Choroid plexus epithelial cell (primary cell): ENCODE data around the gene DLEC1.

ENCODE experiments used
- DNase-seq: peaks from one replicate; pipeline ENCODE4 v3.0.0-alpha.2; 2010; ENCODE audit warnings: low read depth
- H3K4me3 ChIP-seq: 2 replicates; pipeline ENCODE4 v1.5.1; 2011; ENCODE audit warnings: low read depth, mild to moderate bottlenecking, control low read depth, low read length, moderate library complexity
- CTCF ChIP-seq: conservative IDR thresholded peaks from 2 replicates; pipeline ENCODE4 v1.5.1; 2011; ENCODE audit warnings: low read depth, mild to moderate bottlenecking, control low read depth, inconsistent platforms, low read length, moderate library complexity

DLEC1 gene

GRCh38 chr3:38126121-38126892, 87.3 kb downstream of the DLEC1 start:
- H3K4me3 ChIP-seq = no peak overlapping the region
- no peak for TF ChIP-seq CTCF
- DNase-seq = no peak

GRCh38 chr3:38127611-38128302, 88.7 kb downstream of the DLEC1 start:
- TF ChIP-seq CTCF = no peak
- H3K4me3 ChIP-seq = no peak overlapping the region
- DNase-seq = no peak

- H3K4me3 ChIP-seq = no peak overlapping the region
- no peak for DNase-seq
- TF ChIP-seq CTCF = no peak
These were observed 89.3 kb downstream of the DLEC1 start for GRCh38 chr3:38128303-38128655.

GRCh38 chr3:38129058-38129457, 90.0 kb downstream of the DLEC1 start:
- DNase-seq = no peak
- H3K4me3 ChIP-seq = no peak overlapping the region
- no peak for TF ChIP-seq CTCF

- no peak for TF ChIP-seq CTCF
- H3K4me3 ChIP-seq = no peak overlapping the region
- no peak for DNase-seq
These were observed 91.6 kb downstream of the DLEC1 start for GRCh38 chr3:38130631-38131065.

GRCh38 chr3:38131621-38132369, 92.8 kb downstream of the DLEC1 start:
- peak; percentile 84 for TF ChIP-seq CTCF
- peak; percentile 69 for DNase-seq
- no peak overlapping the region for H3K4me3 ChIP-seq
